Activated naive CD8-positive, alpha-beta T cell treated with anti-CD3 and anti-CD28 coated beads for 36 hours (primary cell): ENCODE measurements around the gene ZNF385A. TPM values are rescaled to one million over a fixed set of nuclear protein-coding genes. Genes with fewer than 3 reads are reported as not detected.
A peak's percentile ranks its signal among the peaks of the same experiment; 100 is the strongest.

ENCODE experiments used
- DNase-seq: peaks from one replicate; pipeline ENCODE4 v3.0.0; 2021
- H3K27ac Mint-ChIP-seq: one replicate; pipeline ENCODE4 v1.8.0; 2022; ENCODE audit warnings: mild to moderate bottlenecking, moderate library complexity, mixed read lengths
- H3K27me3 Mint-ChIP-seq: one replicate; pipeline ENCODE4 v1.8.0; 2022; ENCODE audit warnings: mild to moderate bottlenecking, mixed read lengths
- H3K36me3 Mint-ChIP-seq: one replicate; pipeline ENCODE4 v1.8.0; 2021; ENCODE audit warnings: mild to moderate bottlenecking, mixed read lengths
- H3K4me1 Mint-ChIP-seq: one replicate; pipeline ENCODE4 v1.8.0; 2021; ENCODE audit warnings: mixed read lengths
- H3K4me3 Mint-ChIP-seq: one replicate; pipeline ENCODE4 v1.8.0; 2022; ENCODE audit warnings: mild to moderate bottlenecking, moderate library complexity, mixed read lengths
- H3K9me3 Mint-ChIP-seq: one replicate; pipeline ENCODE4 v1.8.0; 2022; ENCODE audit warnings: mixed read lengths
- total RNA-seq, 2 experiments: library from RNA; stranded (reverse); gene quantifications; one replicate each; pipeline ENCODE4 v1.2.3, GENCODE V29; 2021

ZNF385A gene
- total RNA-seq, 2 experiments from 2014 or later = 1.0 to 1.1 TPM

DNA sequence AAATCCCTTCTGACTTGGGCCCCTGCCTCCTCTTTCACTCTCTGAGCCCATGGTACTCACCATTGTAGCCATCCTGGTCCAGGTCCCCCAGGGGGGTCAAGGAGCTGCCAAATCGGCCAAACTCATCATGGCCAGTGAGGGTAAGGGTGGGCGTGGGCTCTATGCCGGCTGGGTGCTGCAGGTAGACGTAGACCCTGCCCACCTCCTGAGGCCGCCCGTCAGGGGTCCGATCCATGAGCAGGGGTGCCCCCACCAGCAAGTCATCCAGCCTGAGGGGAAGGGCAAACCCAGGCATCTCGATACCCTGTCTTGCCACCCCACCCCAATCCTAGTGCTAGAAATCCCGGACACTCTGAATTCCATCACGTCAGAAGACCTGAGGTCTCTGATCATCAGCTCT is 20.6 kb upstream of the ZNF385A start:
- Mint-ChIP-seq H3K4me1 (peaks cover 4% of the 10 kb centered on the region), H3K27me3 (no peaks in the 10 kb centered on the region), H3K4me3 (no peak overlapping the region), H3K9me3 (no peaks in the 10 kb centered on the region), H3K36me3 (peaks cover 14% of the 10 kb centered on the region), H3K27ac (peak overlapping the region; percentile 14)
- DNase-seq = no peak

DNA sequence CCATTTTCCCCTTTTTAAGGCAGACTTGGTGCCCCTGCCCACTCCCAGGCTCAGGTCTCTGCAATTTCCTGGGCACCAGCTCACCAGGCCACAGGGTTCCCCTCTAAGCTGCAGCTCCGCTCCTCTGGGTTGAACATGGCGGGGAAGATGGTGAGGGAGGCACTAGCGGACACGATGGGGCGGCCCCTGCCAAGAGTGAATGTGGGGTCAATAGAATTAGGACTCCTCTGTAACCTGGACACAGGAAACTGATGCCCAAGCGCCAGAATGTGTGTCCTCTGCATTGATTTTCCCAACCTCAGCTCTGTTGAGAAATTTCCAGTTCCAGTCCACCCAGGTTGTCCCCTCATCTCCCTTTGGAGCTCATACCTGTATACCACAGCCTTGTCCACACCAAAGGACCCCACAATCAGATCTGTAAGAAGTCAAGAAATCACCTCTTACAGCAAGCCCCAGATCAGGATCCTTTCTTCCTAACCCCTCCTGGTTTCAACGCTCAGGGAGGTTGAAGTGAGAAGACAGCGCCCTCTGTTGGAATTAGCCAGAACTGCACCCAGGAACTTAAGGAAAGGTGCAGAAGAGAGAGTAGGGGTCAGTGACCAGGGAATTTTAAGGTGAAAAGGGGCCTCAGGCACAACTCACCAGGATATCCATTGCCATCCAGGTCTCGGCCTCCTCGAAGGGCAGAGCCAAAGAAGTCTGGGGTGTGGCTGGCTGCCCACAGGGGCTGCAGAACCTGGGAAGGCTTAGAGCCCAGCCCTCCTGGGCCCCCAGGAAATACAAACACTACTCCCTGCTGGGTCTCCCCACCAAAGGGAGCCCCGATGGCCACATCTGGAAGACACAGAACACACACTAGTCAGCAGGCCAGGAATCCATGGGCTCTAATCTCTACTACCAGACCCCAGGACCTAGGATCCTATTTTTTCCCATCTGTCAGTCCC is 19.8 kb upstream of the ZNF385A start:
- Mint-ChIP-seq H3K4me1 (peaks cover 4% of the 10 kb centered on the region), H3K27me3 (no peaks in the 10 kb centered on the region), H3K27ac (peak overlapping the region; percentile 14), H3K36me3 (peaks cover 15% of the 10 kb centered on the region), H3K4me3 (no peak overlapping the region), H3K9me3 (no peaks in the 10 kb centered on the region)
- peak; percentile 35 for DNase-seq

GRCh38 chr12:54401119-54401518 is 16.6 kb upstream of the ZNF385A start:
- Mint-ChIP-seq H3K4me1 (peaks cover 4% of the 10 kb centered on the region), H3K36me3 (peaks cover 25% of the 10 kb centered on the region), H3K27me3 (no peaks in the 10 kb centered on the region), H3K4me3 (no peak overlapping the region), H3K27ac (no peak overlapping the region), H3K9me3 (no peaks in the 10 kb centered on the region)
- DNase-seq = no peak

DNA sequence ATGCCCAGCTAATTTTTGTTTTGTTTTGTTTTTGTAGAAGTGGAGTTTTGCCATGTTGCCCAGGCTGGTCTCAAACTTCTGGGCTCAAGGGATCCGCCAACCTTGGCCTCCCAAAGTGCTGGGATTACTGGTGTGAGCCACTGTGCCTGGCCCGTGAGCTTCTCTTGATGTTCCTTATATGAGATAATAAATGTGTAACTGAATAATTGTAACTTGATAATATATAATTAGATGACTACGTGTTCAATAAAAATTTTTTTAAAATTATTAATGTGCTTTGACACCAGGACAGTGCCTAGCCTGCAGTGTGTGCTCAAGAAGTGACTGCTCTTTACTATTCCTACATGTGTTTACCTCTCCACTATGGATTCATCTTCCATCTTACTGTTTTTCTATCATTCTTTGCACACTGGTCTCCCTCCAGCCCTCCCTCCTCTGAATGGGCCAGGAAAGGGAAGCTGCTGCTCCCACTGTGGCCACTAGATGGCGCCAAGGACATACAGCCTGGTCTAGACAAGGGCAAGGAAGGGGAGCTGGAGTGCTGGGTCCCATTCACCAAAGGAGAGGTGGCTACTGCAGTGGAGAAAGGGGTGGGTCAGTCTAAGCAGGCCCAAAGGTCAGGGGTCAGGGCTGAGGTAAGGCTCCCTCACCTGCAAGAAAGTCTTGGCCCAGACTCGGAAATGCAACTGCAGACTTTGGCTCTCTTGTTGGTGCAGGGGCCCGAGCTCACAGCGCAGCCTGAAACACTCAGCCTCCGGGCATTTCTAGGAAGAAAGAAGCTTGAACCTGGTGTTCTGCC is 14.7 kb upstream of the ZNF385A start:
- DNase-seq = peak; percentile 79
- Mint-ChIP-seq H3K27me3 (no peaks in the 10 kb centered on the region), H3K4me1 (peaks cover 5% of the 10 kb centered on the region), H3K4me3 (no peak overlapping the region), H3K27ac (no peak overlapping the region), H3K9me3 (no peaks in the 10 kb centered on the region), H3K36me3 (peaks cover 22% of the 10 kb centered on the region)

DNA sequence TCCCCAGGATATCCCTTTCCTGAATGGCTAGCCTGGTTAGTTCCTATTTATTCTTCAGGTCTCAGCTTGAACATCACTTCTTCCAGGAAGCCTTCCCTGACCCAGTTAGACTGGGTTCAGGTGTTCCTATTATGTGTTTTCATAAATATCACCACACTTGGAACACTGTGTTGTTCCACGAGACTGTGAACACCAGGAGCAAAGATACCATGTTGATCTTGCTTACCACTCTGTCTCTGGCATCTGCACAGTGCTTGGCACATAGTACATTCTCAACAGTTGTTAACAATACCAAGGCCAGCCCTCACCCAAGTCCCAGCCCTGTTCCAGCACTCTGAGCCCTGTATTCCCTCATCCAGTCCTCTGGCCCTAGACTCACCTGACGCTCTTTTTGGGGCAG is 13.7 kb upstream of the ZNF385A start:
- Mint-ChIP-seq H3K4me1 (peaks cover 13% of the 10 kb centered on the region), H3K4me3 (no peak overlapping the region), H3K27me3 (no peaks in the 10 kb centered on the region), H3K36me3 (peaks cover 21% of the 10 kb centered on the region), H3K27ac (no peak overlapping the region), H3K9me3 (no peaks in the 10 kb centered on the region)
- DNase-seq = no peak

- Mint-ChIP-seq H3K27ac (no peak overlapping the region), H3K27me3 (no peaks in the 10 kb centered on the region), H3K4me3 (no peak overlapping the region), H3K36me3 (peaks cover 23% of the 10 kb centered on the region), H3K4me1 (peaks cover 13% of the 10 kb centered on the region), H3K9me3 (no peaks in the 10 kb centered on the region)
- DNase-seq = no peak
Observed at GRCh38 chr12:54397157-54397556, 12.6 kb upstream of the ZNF385A start.

- no peaks in the 10 kb centered on the region for H3K27me3 Mint-ChIP-seq
- H3K36me3 Mint-ChIP-seq = peaks cover 17% of the 10 kb centered on the region
Observed at GRCh38 chr12:54395545-54395944, 11.0 kb upstream of the ZNF385A start.

GRCh38 chr12:54394986-54395385 is 10.5 kb upstream of the ZNF385A start:
- Mint-ChIP-seq H3K9me3 (no peaks in the 10 kb centered on the region), H3K4me1 (peaks cover 17% of the 10 kb centered on the region), H3K27me3 (no peaks in the 10 kb centered on the region), H3K4me3 (no peak overlapping the region), H3K27ac (no peak overlapping the region), H3K36me3 (peaks cover 17% of the 10 kb centered on the region)
- DNase-seq = no peak

More at GRCh38 chr12:54395545-54395944, 11.0 kb upstream of the ZNF385A start:
- no peak for DNase-seq
- no peak overlapping the region for H3K4me3 Mint-ChIP-seq
- no peaks in the 10 kb centered on the region for H3K9me3 Mint-ChIP-seq
- no peak overlapping the region for H3K27ac Mint-ChIP-seq
- peaks cover 17% of the 10 kb centered on the region for H3K4me1 Mint-ChIP-seq

DNA sequence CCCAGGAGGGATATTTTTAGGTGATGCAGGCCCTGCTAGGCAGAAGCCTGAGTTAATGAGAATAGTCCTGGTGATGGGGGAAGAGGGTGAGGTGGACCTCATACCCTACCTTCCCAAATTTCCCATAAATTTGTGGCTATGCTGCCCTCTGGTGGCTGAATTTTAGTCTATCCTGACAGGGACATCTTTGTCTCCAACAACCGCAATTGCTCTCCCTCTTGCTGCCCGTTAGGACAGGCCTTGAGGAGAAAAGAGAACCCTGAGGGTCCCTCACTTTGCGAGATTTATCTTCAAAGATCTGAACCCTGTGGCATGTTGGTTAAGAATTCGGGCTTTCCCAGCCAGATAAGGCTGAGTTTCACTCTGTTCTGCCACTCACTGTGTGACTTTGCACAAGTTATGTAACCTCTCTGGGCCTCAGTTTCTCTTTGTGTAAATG is 9.8 kb upstream of the ZNF385A start:
- H3K4me1 Mint-ChIP-seq = peaks cover 23% of the 10 kb centered on the region
- H3K9me3 Mint-ChIP-seq = no peaks in the 10 kb centered on the region
- H3K36me3 Mint-ChIP-seq = peaks cover 16% of the 10 kb centered on the region
- no peak overlapping the region for H3K27ac Mint-ChIP-seq
- DNase-seq = no peak
- peak overlapping the region; percentile 12 for H3K4me3 Mint-ChIP-seq
- no peaks in the 10 kb centered on the region for H3K27me3 Mint-ChIP-seq

DNA sequence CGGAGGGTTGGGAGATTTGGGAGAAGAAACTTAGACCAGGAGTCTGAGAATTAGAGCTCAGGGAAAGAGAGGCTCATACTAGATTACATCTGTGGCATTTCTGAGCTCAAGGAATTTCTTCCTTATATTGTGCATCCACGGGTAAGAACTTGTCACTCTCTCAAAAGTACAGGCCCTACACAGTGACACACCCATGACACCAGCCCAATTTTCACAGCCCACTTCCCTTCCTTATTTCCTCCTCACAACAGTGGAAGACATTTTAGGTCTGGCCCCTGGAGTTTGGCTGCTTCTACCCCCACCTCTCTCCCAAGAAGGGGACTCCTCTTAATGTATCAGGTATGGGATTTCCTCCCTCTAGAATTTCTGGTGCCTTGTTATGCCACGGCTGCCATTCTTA is 9.2 kb upstream of the ZNF385A start:
- no peak overlapping the region for H3K27ac Mint-ChIP-seq
- no peaks in the 10 kb centered on the region for H3K9me3 Mint-ChIP-seq
- peaks cover 25% of the 10 kb centered on the region for H3K4me1 Mint-ChIP-seq
- peaks cover 15% of the 10 kb centered on the region for H3K36me3 Mint-ChIP-seq
- no peak for DNase-seq
- no peaks in the 10 kb centered on the region for H3K27me3 Mint-ChIP-seq
- H3K4me3 Mint-ChIP-seq = no peak overlapping the region

- H3K36me3 Mint-ChIP-seq = peaks cover 11% of the 10 kb centered on the region
- no peaks in the 10 kb centered on the region for H3K9me3 Mint-ChIP-seq
- peaks cover 26% of the 10 kb centered on the region for H3K4me1 Mint-ChIP-seq
- no peak for DNase-seq
- no peak overlapping the region for H3K27ac Mint-ChIP-seq
- no peaks in the 10 kb centered on the region for H3K27me3 Mint-ChIP-seq
- H3K4me3 Mint-ChIP-seq = no peak overlapping the region
Observed at GRCh38 chr12:54393207-54393609, 8.7 kb upstream of the ZNF385A start.

- no peak overlapping the region for H3K4me3 Mint-ChIP-seq
- H3K4me1 Mint-ChIP-seq = peaks cover 26% of the 10 kb centered on the region
- no peaks in the 10 kb centered on the region for H3K27me3 Mint-ChIP-seq
- no peak overlapping the region for H3K27ac Mint-ChIP-seq
- H3K9me3 Mint-ChIP-seq = no peaks in the 10 kb centered on the region
- no peak for DNase-seq
- peaks cover 9% of the 10 kb centered on the region for H3K36me3 Mint-ChIP-seq
Observed at GRCh38 chr12:54392485-54393206, 8.1 kb upstream of the ZNF385A start.

DNA sequence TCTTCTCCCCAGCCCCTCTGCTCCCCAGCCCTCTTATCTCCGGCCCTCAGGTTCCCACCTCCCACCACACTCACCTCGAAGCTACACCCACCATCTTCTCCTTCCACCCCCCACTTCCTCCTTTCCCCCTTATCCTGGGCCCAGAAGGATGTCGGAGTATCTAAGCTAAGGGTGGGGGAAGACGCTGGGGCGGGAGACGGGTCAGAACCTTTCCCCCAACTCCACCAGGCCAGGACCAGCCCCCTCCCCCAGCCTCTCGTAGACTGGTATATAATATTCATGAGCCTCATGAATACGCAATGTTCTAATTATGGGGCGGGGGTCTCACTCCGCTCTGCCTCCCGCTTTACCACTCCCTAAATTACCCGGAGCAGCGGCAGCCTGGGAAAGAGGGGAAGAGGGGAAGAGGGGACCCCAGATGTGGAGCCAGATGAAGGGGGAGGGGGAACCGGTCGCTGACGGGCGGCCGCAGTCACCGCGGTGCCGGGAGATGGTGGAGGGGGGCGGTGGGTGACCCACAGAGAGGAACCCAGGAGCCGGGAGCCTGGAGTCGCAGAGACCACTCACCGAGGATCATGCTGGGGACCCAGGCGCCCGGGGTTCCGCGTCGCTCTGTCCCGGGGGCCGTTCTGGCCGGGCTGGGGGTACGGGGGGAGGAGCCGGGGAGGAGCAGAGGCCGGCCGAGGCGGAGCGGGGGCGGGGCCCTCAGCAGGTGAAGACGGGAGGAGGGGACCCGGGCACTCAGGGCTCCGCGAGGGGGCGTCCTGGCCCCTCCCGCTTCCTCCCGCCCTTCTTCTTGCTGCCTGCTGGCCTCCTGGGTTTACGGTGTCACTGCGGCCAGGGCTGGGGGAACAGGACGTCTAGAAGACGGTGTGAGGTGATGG is 6.4 kb upstream of the ZNF385A start:
- Mint-ChIP-seq H3K27ac (peak overlapping the region; percentile 26), H3K4me3 (peak overlapping the region; percentile 75)

GRCh38 chr12:54390176-54390667 is 5.7 kb upstream of the ZNF385A start:
- Mint-ChIP-seq H3K27me3 (no peaks in the 10 kb centered on the region), H3K36me3 (peaks cover 3% of the 10 kb centered on the region), H3K9me3 (no peaks in the 10 kb centered on the region), H3K4me3 (peak overlapping the region; percentile 18), H3K4me1 (peaks cover 30% of the 10 kb centered on the region), H3K27ac (no peak overlapping the region)
- no peak for DNase-seq

More for the DNA sequence above, 6.4 kb upstream of the ZNF385A start:
- H3K9me3 Mint-ChIP-seq = no peaks in the 10 kb centered on the region
- DNase-seq = peak; percentile 78
- H3K36me3 Mint-ChIP-seq = peaks cover 3% of the 10 kb centered on the region
- H3K27me3 Mint-ChIP-seq = no peaks in the 10 kb centered on the region
- H3K4me1 Mint-ChIP-seq = peaks cover 30% of the 10 kb centered on the region
